GM19452 (cell line): ENCODE measurements around the gene CLCF1.
"Not testable (repeated sequence)": the region's sequence is repeated elsewhere in the genome, so short reads cannot be mapped to it uniquely, and the experiment has no call there.

ENCODE experiments used
- ATAC-seq: cut with Tn5 transposase; IDR thresholded peaks from one replicate; pipeline ENCODE4 v1.9.1; 2021; ENCODE audit not compliant: unreplicated experiment

The CLCF1 gene

GRCh38 chr11:67345247-67345919 lies 28.0 kb downstream of the CLCF1 start:
- no peak for ATAC-seq

- no peak for ATAC-seq
Measured at GRCh38 chr11:67344264-67344663, 29.1 kb downstream of the CLCF1 start.

GRCh38 chr11:67337257-67337656 lies 36.1 kb downstream of the CLCF1 start:
- ATAC-seq = no peak

- no peak for ATAC-seq
Measured at GRCh38 chr11:67332081-67332691, 41.2 kb downstream of the CLCF1 start.

GRCh38 chr11:67323526-67323925 lies 49.9 kb downstream of the CLCF1 start:
- ATAC-seq = no peak

- no peak for ATAC-seq
Measured at GRCh38 chr11:67322049-67322448, 51.3 kb downstream of the CLCF1 start.

GRCh38 chr11:67321313-67321871 lies 52.0 kb downstream of the CLCF1 start:
- ATAC-seq = no peak

- no peak for ATAC-seq
Measured at GRCh38 chr11:67320691-67321090, 52.7 kb downstream of the CLCF1 start.

GRCh38 chr11:67320011-67320410 lies 53.4 kb downstream of the CLCF1 start:
- ATAC-seq = no peak

GRCh38 chr11:67318876-67319275 lies 54.5 kb downstream of the CLCF1 start:
- ATAC-seq = not testable (repeated sequence)

GRCh38 chr11:67317888-67318555 lies 55.4 kb downstream of the CLCF1 start:
- peak; percentile 9 for ATAC-seq

GRCh38 chr11:67317205-67317887 lies 56.1 kb downstream of the CLCF1 start:
- ATAC-seq = peak; percentile 81

GRCh38 chr11:67316882-67317204 lies 56.6 kb downstream of the CLCF1 start:
- no peak for ATAC-seq

- no peak for ATAC-seq
Measured at GRCh38 chr11:67315325-67315909, 58.0 kb downstream of the CLCF1 start.

GRCh38 chr11:67314218-67314617 lies 59.2 kb downstream of the CLCF1 start:
- no peak for ATAC-seq
